GM21447 (cell line): ENCODE data around the gene GBA2.

Experiments used
- ATAC-seq: cut with Tn5 transposase; IDR thresholded peaks from one replicate; pipeline ENCODE4 v1.9.1; 2021; ENCODE audit not compliant: unreplicated experiment

Gene GBA2

DNA sequence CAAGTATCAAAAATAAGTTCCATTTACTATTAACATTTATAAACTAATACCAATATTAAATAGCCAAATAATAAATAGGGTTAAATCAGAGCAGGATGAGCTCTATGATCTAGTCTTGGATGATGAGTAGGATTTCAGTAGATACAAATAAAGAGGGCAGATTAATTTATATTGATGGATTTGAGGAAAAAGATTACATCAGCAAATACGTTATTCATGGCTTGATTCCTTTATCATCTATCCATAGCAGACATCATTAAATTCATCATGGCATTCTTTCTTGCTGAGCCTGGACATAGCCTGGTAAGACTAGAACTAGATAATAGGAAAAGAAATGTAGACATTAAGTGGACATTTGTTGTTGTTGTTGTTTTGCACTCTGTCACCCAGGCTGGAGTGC is 18.4 kb upstream of the GBA2 start:
- ATAC-seq: no peak

- no peak for ATAC-seq
These were observed 18.0 kb upstream of the GBA2 start for GRCh38 chr9:35766997-35767396.

GRCh38 chr9:35763803-35764202 is 14.8 kb upstream of the GBA2 start:
- ATAC-seq: no peak

DNA sequence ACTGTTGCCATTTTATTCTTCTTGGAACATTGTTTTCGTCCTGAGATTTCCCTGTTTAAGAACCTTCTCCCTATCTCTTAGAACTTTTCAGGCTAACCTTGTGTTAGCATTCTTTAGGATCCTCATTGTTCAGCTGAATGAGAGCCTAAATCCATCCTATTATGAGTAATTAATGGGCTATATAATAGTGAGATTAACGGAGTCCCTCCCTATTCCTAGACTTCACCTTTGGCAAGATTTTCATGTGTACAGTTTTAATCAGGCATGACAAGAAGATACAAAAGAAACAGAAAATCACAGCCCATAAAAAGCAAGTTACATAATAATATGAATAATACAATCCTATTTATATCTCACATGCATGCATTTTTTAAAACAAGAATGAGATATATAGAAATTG is 14.2 kb upstream of the GBA2 start:
- no peak for ATAC-seq

DNA sequence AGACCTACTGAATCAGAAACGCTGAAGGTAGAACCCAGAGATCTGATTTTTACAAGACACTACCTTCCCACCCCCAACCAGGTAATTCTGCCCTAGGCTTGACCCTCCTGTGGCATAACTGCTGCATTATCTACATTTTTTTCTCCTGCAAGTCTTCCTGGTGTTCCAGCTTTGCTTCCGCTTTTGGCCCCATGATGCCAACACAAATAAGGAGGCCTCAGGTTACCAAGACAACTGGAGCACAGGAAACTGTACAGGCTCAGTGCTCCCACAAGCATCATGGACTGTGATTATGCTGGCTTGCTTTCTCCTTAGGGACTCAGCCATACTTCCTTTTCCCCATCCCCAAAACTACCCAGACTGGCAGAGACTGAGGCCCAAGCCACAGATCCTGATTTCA is 11.6 kb upstream of the GBA2 start:
- ATAC-seq: no peak

DNA sequence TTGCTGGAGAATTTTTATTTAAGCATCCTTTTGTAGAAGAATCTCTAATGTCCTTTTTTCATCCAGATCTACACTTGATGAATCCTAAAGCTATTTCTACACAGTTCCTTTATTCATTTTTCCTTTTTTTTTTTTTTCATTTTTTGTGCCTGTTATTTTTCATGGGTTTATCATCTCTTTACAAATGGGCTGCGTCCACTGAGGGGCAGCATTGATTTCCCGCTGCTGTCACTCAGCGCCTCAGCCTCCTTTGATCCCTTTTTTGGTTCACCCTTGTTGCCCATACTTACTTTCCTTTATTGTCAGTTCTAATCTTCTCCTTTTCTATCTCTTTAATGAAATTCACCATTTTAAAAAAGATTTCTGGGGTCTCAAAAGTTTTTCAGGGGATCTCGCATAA is 10.8 kb upstream of the GBA2 start:
- ATAC-seq: no peak

DNA sequence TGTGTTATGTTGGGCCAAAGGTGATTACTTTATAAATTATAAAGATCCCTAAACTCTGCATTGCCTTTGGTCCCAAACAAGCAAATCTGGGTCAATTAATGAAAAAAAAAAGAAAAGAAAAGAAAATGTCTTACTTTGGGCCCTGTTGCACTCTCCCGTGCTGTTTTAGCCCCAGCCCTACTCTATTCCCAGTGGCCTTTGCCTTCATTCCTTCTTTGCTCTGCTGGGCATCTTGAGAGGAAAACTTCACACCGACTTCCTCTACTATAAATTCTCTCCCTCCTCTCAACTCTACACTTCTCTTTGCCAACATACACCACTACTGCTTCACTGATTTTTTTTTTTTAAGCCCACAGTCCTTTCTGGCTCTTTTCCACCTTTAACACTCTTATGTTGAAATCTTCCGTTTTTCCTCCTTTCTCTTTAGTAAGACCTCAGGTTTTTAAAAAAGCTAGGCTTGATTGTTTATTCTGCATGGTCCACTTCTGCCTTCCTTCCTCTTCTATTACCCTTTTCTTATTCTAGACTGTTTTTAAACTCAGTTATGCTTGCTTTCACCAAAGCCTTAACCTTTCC is 9.5 kb upstream of the GBA2 start:
- ATAC-seq: no peak

- no peak for ATAC-seq
These were observed 8.9 kb upstream of the GBA2 start for GRCh38 chr9:35757892-35758275.

DNA sequence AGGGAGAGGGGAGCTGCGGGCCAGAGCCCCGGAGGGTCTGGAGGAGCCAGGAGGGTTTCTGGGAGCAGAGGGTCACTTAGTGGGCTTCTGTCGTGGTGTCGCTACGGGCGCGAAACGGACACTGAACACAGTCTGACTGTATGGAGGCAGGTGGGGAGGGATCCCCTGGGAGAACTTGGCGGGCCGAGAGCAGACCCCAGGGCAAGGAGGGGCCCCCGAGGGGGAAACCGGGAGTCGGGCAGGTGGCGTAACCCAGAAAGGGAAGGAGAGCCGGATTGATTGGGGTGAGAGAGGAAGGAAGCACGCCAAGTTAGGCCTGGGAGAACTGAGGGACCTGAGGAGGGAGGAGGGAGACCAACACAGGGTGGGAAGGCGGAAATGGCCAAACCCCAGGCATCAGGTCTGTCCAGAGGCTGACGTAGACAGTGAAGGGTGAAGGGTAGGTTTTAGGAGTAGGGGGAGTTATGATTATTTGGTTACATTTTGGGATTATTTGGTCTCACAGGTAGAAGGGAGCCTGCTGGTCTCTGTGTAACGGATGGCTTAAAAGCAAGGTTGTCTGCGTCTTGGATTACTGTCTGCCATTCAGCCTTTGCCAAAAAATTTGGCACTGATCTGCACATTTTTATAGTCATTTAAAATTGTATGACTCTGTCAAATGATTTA is 8.3 kb upstream of the GBA2 start:
- peak; percentile 45 for ATAC-seq

DNA sequence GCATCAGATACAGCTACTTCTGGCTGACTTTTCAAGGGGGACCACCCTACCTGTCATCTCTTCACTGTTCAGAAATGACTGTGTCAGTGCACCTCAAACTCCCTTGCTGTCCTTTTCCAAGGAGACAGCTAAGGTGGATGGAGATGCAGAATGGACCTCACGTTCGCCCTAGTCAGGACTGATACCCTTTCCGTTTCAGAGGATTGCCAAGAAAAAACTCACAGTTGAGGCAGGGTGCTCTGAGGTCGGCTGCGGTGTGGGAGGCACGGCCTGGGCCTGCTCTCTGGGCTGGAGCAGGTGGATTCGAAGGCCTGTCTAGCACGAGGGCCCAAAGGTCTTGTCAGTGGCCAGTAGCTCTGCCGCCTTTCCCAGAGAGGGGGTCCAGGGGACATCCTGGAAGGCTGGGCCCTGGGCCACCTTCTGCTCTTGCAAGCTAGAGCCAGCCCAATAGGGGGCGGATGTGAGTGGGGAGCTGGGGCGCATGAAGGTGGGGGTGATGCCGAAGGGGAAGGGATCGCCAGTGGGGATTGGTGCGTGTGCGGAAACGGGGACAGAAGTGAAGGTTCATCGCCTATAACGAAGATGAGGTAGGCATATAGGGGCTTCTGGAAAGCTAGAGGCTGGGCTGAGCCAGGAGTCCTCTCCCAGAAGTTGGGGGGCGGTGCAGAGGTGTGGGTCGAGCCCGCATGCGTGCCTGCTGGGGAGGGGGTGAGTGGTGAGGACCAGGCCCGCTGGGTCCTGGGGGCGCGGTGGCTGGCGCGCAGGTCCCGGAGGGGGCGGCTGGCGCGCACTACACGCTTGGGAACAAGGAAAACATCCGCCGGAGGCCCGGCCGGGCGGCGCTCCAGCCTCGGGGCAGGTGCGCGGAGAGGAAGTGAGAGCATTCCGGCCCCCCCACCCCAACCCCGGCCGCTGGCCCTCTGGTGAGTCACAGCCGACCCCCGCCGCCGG is 7.5 kb upstream of the GBA2 start:
- ATAC-seq: peak; percentile 55

DNA sequence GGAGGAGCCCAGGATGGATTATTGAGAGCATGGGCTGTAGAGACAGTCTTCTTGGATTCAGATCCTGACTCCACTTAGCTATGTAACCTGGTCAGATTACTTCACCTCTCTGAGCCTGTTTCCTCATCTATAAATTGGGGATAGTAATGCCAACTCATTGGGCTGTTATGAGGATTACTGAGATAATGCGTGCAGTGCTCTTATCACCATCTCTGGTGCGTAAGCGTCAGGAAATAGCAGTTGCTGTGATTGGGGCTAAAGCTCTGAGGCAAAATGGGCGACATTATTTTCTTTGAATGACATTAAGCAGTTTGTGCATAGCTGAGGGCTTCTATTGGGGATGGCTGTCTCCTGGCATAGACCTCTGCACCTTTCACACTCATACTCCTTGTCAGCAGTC is 6.0 kb upstream of the GBA2 start:
- ATAC-seq: no peak

DNA sequence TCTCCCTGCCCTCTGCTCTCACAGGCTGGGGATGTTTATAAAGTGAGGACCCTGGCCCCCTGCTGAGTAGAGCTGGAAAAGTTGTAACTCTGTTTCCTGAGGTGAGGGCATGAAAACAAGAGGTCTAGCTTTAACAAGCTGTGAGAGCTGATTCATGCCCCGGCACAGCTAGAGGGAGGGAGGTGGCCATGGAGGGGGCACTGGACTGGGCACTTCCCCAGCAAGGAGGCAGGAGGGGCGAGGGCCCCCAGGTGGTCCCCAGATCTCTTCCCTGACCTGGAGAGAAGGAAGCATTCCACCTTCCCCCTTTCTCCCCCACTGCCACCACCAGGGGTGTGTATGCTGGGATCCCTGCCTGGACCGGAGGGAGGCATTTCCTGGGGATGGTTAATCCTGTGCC is 5.2 kb upstream of the GBA2 start, which contains the start of gene MSMP:
TSS of gene MSMP (minus strand) at position 13 of the 400 bp plus-strand sequence. CDS start 147 bp downstream, outside the sequence.
- no peak for ATAC-seq

DNA sequence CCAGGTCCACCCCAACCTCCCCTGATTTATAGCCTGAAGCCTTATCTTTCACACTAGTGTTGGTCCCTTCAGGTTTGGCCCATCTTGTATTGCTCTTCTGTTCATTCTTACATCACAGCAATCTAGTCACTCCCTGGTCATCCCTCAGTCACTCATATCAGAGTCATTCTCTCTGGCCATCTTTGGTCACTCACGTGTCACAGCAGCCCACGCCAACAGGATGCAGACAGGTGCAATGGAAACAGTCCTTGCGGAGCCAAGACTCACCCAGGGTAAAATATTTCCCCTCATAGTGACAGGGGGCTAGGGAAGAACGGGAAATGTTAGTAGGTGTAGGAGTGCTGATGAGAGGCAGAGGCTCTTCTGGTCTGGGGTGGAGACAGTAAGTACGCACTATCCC is 4.4 kb upstream of the GBA2 start:
- no peak for ATAC-seq

DNA sequence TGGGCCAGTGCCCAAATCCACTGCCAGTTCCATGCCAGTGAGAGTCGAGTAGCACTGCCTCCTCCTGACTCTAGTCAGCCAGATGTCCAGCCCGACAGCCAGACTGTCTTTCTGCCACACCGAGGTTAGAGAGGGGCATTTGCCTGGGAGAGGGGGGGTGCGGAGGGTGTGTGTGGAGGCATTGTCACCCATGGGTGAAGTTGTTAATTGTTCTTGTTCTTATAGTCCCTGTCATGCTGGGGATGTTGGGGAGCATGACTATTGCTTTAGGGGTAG is 1.2 kb upstream of the GBA2 start:
- ATAC-seq: no peak

DNA sequence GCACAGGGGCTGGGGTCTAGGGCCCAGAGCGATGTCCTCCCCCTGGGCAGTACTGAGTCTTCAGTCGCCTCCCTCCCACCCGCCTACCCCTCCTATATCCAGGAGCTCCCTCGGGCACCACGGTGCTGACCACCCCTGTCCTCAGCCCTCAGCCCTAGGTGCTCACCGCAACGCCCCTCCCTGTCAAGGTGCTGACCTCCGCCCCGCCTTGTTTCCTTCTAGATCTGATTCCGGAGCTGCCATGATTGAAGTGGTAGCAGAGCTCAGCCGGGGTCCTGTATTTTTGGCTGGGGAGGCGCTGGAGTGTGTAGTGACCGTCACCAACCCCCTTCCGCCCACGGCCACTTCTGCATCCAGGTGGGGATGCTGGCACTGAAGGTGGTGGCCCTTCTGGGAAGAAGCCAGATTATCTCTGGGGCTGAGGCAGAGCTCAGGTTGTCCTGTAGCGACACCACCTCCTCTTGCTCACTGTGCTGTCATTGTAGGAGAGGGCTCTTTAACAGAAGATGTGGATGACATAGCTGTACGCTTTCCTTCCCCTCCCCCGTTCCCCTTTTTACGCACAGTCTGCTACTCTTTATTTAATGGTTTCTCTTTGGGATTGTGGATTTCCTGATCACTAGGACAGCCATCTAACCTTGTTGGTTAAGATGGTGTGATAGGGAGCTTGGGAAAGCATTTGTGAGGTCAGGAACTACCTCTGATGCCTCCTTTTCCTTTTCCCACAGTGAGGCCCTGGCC is 657 bp upstream of the GBA2 start:
- peak; percentile 50 for ATAC-seq

DNA sequence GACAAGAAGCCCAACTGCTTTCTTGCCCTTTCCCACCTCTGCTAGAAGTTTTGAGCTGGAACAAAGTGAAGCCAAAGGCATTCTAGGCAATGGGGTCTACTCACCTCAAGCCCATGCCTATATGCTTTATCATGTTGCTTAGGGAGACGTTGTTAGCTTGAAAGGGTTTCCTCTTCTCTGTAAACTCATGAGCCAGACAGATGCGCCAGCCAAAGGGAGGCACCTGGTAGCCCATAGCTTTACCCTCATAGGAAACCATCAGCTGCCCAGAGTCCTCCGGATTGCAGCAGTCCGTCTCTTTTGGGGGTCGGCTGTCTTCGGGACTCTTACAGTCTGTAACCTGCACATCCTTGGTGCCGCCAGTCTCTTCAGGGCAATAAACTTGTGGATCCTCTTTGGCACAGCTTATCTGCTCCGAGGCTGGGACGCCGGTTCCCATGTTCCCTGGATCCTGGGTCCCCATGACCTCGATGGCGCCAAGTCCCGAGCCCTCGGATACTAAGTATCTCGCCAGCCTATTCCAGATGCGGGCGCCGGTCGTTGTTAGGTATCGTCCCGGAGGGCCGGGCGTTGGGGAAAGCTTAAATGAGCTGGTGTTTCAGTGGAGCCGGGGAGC is 678 bp downstream of the GBA2 start:
- peak; percentile 1 for ATAC-seq

DNA sequence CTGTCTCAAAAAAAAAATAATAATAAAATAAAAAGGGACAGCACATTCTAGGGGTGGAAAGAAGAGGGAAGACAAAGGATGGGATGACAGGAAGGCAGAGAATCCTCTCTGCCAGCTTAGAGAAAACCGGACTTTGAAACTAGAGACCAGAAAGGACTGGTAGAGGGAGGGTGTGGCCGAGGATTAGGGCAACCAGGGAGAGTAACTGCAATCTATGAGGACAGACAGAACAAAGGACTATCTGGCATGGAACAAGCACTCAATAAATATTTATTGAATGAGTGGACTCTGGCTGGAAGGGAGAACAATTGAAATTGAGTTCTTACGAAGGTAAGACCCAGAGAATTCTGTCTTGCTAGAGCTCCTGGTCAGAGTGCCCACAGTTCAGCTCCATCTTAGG is 2.4 kb downstream of the GBA2 start:
- no peak for ATAC-seq

GRCh38 chr9:35745569-35745968 is 3.5 kb downstream of the GBA2 start:
- ATAC-seq: no peak

DNA sequence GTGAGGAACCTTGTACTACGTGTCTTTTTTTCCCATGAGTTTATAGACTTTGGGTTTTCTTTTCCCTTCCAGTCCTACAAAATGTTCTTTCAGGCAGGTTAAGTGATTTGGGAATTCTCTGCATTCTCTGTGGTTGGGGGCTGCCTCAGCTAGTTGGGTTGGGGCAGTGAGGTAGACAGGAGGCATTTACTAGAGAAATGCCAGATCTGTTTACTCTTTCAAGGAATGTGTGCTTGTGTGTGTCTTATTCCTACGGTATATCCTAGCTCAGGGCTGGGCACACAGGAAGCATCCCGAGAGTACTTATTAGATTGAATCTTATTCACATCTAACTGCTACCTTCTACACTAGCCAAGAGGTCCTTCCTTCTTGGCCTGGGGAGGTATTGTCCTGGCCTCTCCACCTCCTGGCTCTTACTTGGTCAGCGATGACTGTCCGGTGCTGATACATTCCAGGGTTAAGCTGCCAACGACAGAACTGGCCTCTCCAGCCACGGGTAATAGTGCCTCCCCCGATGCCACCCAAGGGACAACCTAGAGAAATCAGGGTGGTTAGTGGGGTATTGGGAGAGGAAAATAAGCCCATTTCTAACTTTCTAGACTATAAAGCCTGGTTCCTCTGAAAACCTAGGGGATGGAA is 5.0 kb downstream of the GBA2 start:
- no peak for ATAC-seq

DNA sequence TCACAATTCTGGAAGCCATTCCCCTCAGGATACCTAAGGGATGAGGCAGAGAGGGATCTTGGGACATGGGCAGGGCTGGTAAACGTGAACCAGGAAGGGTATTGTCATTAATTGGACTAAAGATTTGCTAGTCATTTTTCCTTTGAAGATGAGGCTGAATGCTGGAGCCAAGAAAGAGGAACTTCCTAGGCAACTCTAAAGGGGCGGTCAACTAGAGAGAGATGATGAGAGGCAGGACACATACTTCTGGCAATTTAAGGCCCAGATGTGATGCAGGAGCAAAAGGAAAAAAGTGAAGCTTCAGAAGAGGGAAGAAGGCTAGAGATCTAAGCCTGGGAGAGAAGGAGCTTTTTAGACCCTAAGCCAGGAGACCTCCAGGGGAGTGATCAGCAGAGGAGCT is 5.6 kb downstream of the GBA2 start:
- no peak for ATAC-seq

GRCh38 chr9:35741740-35742139 is 7.3 kb downstream of the GBA2 start:
- no peak for ATAC-seq
